ENCODE results near the gene SPEM2.

Gene SPEM2

GRCh38 chr17:7423679-7424078 is 1.7 kb upstream of the SPEM2 start:
- DNase-seq: no peak

GRCh38 chr17:7425756-7426155 is 340 bp downstream of the SPEM2 start:
- DNase-seq: no peak

GRCh38 chr17:7426203-7426863 is 917 bp downstream of the SPEM2 start:
- DNase-seq: no peak

GRCh38 chr17:7426896-7427489 is 1.6 kb downstream of the SPEM2 start:
- no peak for DNase-seq

GRCh38 chr17:7427549-7427948 is 2.1 kb downstream of the SPEM2 start:
- DNase-seq: no peak

GRCh38 chr17:7428557-7428956 is 3.1 kb downstream of the SPEM2 start, which contains the start of gene SPEM3:
SPEM3 (plus strand) TSS chr17:7428857; CDS start chr17:7428903, 46 bp downstream.
- no peak for DNase-seq

GRCh38 chr17:7429722-7430121 is 4.3 kb downstream of the SPEM2 start:
- no peak for DNase-seq

- no peak for DNase-seq
These were observed 5.8 kb downstream of the SPEM2 start for GRCh38 chr17:7431231-7431630.

- DNase-seq: no peak
These were observed 6.9 kb downstream of the SPEM2 start for GRCh38 chr17:7432296-7432695.

- peak; percentile 19 for DNase-seq
These were observed 10.5 kb downstream of the SPEM2 start for GRCh38 chr17:7435676-7436555.

- peak; percentile 59 for DNase-seq
These were observed 11.3 kb downstream of the SPEM2 start for GRCh38 chr17:7436556-7437368.

DNA sequence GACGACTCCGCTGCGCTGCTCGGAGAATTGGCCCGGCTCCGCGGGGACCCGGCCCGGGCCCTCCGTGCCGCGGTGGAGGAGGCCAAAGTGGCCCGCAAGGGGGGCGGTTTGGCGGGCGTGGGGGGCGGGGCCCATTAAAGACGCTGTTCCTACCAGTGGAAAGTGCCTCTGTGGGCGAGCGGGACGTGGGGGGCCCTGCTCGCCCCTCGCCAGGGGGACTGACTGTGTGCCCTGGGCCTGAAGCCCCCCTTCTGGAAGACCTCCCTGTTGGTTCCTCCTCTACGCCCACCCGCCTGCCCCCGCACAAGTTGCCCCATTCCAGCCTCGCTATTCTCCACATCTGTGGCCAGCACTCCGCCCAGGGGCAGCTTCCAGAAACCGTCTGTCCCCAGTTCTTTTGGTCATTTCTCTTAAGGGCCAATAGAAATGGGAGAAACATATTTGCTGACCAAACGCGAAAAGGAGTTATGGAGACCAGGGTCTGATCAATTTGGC is 12.0 kb downstream of the SPEM2 start:
- no peak for DNase-seq

- no peak for DNase-seq
These were observed 12.7 kb downstream of the SPEM2 start for GRCh38 chr17:7437950-7438614.

GRCh38 chr17:7438656-7439460 is 13.4 kb downstream of the SPEM2 start:
- DNase-seq: no peak

- no peak for DNase-seq
These were observed 14.2 kb downstream of the SPEM2 start, which contains the start of gene FGF11 for GRCh38 chr17:7439462-7440112. FGF11 (plus strand) TSS chr17:7439512; CDS start chr17:7439621, 109 bp downstream.

GRCh38 chr17:7440113-7440833 is 14.9 kb downstream of the SPEM2 start:
- peak; percentile 87 for DNase-seq

DNA sequence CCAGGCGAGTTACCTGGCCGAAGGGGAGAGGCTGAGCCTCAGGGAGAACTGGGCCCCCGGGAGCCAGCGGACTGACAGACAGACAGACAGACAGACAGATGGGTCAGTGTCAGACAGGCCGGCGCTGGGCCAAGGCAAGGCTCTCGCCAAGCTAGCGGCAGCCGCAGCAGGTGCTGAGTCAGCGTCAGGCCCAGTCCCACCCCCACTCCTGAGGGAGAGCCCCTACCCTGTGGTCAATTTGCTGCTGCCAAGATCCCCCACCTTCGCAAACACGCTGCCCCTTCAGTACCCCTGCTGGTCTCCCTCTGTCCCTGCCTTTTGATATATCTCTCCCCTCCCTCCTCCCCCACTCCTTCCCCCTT is 15.4 kb downstream of the SPEM2 start:
- peak; percentile 77 for DNase-seq

- DNase-seq: no peak
These were observed 15.8 kb downstream of the SPEM2 start for GRCh38 chr17:7441266-7441665.

DNA sequence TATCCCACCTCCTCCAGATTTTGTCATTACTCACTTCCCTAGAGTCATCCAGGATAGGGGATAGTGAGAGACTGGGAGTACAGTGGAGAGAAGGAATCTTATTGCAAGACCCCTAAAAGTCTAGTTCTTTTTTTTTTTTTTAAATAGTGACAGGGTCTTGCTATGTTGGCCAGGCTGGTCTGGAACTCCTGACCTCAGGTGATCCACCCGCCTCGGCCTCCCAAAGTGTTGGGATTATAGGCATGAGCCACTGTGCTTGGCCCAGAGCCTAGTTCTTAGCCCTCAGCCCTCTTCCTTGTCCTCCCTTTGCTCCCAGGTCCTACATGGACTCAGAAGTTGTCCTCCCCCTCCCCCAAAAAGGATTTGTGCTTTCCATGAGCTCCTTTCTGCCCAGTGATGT is 16.7 kb downstream of the SPEM2 start:
- no peak for DNase-seq

Measured in DMS79 treated with DMSO at 0.1 percent for 48 hours (cell line).